ENCODE results near the gene MAN2C1. TPM values are rescaled to one million over a fixed set of nuclear protein-coding genes. Genes with fewer than 3 reads are reported as not detected.

The MAN2C1 gene
- total and polyA plus RNA-seq, 9 of the 15 experiments (the other 6 are each of a cell fraction or from before 2014, with no cell fraction given) = 2.0 to 141 (median 39.9) TPM

GRCh38 chr15:75367913-75368688 lies at the start of gene MAN2C1 (continued):
- TF ChIP-seq BRF2 (IDR thresholded peaks at IDR 0.05; ENCODE audit: borderline replicate concordance, insufficient read depth, insufficient read length) (no peak), ESRRA (IDR thresholded peaks at IDR 0.05; ENCODE audit: borderline replicate concordance, low read depth) (peak; percentile 69), CEBPZ (IDR thresholded peaks at IDR 0.05; ENCODE audit: borderline replicate concordance, low read depth, low read length) (no peak), PCBP1 (IDR thresholded peaks at IDR 0.05; ENCODE audit: low read depth, low read length, poor library complexity, severe bottlenecking) (peak; percentile 97), FOXP1 (CRISPR knock-in tag; IDR thresholded peaks at IDR 0.05) (peak; percentile 84; the same call in 1 of the 2 replicates), YY1 (IDR thresholded peaks at IDR 0.05; ENCODE audit: borderline replicate concordance in 1 of 3, control insufficient read depth in 1 of 3, extremely low read depth in 1 of 3, insufficient read depth in 3 of 3, insufficient read length in 1 of 3, insufficient replicate concordance in 2 of 3, low read depth in 1 of 3, low read length in 2 of 3) (peak; percentile 80 to 96 (median 94)), CREB5 (CRISPR knock-in tag; IDR thresholded peaks at IDR 0.05) (no peak), SMAD1 (IDR thresholded peaks at IDR 0.05; ENCODE audit: low read depth, low read length, partially characterized antibody) (peak; percentile 19), ARNT (IDR thresholded peaks at IDR 0.05) (peak; percentile 56 to 62; a peak in 1 of 4 replicates), SPI1 (IDR thresholded peaks at IDR 0.05; ENCODE audit: borderline replicate concordance, low read depth, low read length) (peak; percentile 87), ZEB2 (IDR thresholded peaks at IDR 0.05) (peak; percentile 98), MYNN (IDR thresholded peaks at IDR 0.05) (no peak; the same call in 1 of the 2 replicates), MYNN (CRISPR knock-in tag; IDR thresholded peaks at IDR 0.05) (no peak), HMBOX1 (IDR thresholded peaks at IDR 0.05) (no peak), CBX5 (IDR thresholded peaks at IDR 0.05; ENCODE audit: borderline replicate concordance, low read depth) (no peak), ZFP36 (IDR thresholded peaks at IDR 0.05; ENCODE audit: low read depth, low read length, partially characterized antibody) (no peak), ZNF224 (CRISPR knock-in tag; IDR thresholded peaks at IDR 0.05) (no peak), ZNF408 (CRISPR knock-in tag; IDR thresholded peaks at IDR 0.05; ENCODE audit: low read depth) (no peak), ZNF586 (CRISPR knock-in tag; conservative IDR thresholded peaks at IDR 0.05) (no peak), RBM15 (IDR thresholded peaks at IDR 0.05; ENCODE audit: insufficient read depth, low read length) (no peak)
